Measurements from ENCODE around the gene NKX2-8.
"Not testable (repeated sequence)": the region's sequence is repeated elsewhere in the genome, so short reads cannot be mapped to it uniquely, and the experiment has no call there.

Gene NKX2-8

GRCh38 chr14:36579573-36580140 is 2.8 kb downstream of the NKX2-8 start:
- DNase-seq, result no peak

GRCh38 chr14:36579001-36579555 is 3.3 kb downstream of the NKX2-8 start:
- no peak for DNase-seq

- no peak for DNase-seq
Measured at GRCh38 chr14:36570065-36570464, 12.3 kb downstream of the NKX2-8 start.

- DNase-seq, result no peak
Measured at GRCh38 chr14:36556811-36557433, 25.5 kb downstream of the NKX2-8 start.

- no peak for DNase-seq
Measured at GRCh38 chr14:36555998-36556743, 26.2 kb downstream of the NKX2-8 start.

GRCh38 chr14:36553656-36554260 is 28.7 kb downstream of the NKX2-8 start:
- no peak for DNase-seq

- no peak for DNase-seq
Measured at GRCh38 chr14:36550899-36551298, 31.5 kb downstream of the NKX2-8 start.

- DNase-seq, result not testable (repeated sequence)
Measured at GRCh38 chr14:36544280-36544679, 38.1 kb downstream of the NKX2-8 start.

GRCh38 chr14:36538051-36538450 is 44.4 kb downstream of the NKX2-8 start:
- DNase-seq, result no peak
